NCI-H2081 (cell line): ENCODE measurements around the gene KCNT2.
A peak's percentile ranks its signal among the peaks of the same experiment; 100 is the strongest.
"Not testable (repeated sequence)": the region's sequence is repeated elsewhere in the genome, so short reads cannot be mapped to it uniquely, and the experiment has no call there.

ENCODE experiments used
- DNase-seq, 2 experiments: peaks; one replicate each; lab custom pipeline; 2025; lab: John Stamatoyannopoulos, UW

KCNT2 gene

GRCh38 chr1:196317535-196318522, 290.4 kb downstream of the KCNT2 start:
- peak; percentile 52 to 70 for DNase-seq

DNA sequence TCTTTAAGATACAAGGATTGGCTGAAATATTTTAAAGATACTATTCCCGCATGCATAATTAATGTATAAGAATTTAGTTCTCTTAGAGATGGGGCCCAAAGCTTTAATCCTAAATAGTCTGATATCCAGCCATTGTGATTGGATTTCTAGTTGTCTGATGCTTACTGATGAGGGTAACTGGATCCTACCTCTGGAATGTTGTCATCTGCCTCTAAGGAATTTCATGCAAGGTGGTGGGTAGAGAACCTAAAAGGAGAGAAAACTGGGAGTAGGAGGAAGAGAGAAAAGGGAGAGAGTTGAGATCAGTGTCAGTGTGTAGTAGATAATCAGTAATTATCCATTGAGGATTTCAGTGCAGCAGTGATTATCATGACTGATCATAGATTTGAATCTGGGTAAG, 295.5 kb downstream of the KCNT2 start:
- no peak for DNase-seq

DNA sequence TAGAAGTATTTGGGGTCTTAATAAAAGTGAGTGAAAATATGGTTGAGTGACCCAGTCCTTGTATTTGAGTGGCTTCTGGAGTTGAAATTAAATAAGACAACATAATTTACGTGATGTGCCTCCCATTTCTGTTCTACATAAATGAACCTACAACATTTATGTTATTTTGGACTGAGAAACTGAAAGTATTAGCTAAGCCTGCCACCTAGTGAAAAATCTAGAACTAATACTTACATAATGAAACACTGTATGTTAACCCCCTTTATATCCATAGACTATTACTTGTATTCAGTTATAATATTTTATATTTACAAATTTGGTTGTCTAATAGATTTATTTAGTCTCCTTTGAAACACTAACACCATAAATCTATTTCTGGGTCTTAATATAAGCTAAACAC, 298.9 kb downstream of the KCNT2 start:
- DNase-seq, result peak; percentile 31 to 63

- DNase-seq, result no peak
Observed at GRCh38 chr1:196308176-196308575, 300.1 kb downstream of the KCNT2 start.

DNA sequence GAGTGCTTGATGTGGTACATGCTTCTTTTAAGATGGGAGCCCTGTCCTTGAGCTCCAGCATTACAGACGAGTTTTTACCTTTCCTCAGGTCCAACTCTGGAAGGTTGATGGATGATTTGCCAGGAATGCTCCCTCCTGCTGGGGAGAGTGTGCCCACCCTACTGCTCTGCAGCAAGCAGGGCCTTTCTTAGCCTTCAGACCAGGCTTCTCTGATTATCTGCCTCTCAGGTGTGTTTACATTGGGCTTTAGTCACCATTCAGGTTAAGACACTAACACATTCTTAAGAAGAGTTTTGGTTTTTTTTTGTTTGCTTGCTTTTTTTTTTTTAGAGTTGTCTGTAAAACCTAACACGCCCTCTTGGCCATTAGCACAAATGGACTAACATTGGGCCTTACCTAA, 301.8 kb downstream of the KCNT2 start:
- DNase-seq, result no peak

- DNase-seq, result no peak
Observed at GRCh38 chr1:196305216-196305615, 303.0 kb downstream of the KCNT2 start.

- DNase-seq, result no peak
Observed at GRCh38 chr1:196302981-196303380, 305.3 kb downstream of the KCNT2 start.

DNA sequence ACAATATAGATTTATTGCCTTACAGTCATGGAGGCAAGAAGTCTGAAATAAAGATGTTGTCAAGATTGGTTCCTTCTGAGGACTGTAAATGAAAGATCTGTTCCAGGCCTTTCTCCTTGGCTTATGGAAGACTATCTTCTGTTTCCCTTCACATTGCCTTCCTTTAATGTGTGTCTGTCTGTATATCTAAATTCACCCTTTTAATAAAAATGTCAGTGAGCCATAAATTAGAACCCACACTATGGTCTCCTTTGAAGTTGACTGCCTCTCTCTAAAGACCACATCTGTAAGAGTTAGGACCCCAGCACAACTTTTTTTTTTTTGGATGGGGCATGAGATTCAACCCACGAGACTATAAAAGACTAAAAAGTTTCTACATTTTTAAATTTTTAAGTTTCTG, 305.8 kb downstream of the KCNT2 start:
- DNase-seq, result no peak

DNA sequence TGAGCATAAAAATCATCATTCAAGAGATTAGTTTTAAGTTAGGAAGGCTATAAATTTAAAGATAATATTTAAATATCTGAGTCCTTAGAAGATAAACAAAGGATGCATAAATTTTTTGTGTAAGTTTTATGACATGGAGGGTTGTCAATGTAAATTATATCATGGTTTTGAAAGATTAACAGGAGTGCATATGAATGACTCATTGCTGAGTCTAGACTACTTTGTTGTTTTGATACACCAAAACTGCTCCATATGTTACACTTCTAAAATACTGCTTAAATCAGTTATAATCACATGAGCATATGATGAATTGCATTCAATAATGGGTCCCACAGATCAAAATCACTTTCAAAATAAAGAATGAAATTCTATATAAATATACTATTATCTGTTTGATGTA, 312.5 kb downstream of the KCNT2 start:
- no peak for DNase-seq

DNA sequence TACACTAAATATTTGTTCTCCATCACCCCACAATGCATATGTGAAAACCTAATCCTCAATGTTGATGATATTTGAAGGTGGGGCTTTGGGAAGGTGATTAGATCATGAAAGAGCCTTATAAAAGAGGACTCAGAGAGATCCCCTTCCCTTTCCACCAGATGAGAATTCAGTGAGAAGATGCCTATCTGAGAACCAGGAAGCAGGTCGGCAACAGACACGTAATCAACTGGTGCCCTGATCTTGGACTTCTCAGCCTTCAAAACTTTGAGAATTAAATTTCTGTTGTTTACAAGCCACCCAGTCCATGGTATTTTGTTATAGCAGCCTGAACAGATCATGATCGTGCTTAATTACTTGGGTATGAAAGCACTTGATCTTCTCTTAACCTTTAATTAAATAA, 329.4 kb downstream of the KCNT2 start:
- no peak for DNase-seq

DNA sequence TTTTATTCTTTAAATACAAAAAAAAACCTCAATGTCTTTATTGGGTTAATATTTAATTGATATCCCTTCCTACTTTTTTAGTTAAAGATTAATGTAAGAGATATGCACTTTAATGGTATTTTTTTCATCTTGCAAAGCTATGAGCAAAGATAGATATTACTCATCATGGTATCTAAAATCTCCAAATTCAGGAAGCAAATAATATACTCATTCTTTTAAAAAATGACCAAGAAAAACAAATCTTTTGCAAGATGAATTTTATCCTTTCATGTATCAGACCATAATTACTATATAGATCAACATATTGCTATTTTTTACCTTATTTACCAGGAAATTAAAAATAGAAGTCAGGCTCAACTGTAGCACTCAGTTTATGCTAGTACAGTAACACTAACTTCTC, 330.4 kb downstream of the KCNT2 start:
- DNase-seq, result no peak

- peak in 1 of 2 experiments; percentile 11 for DNase-seq
Observed at GRCh38 chr1:196271212-196271947, 336.9 kb downstream of the KCNT2 start.

DNA sequence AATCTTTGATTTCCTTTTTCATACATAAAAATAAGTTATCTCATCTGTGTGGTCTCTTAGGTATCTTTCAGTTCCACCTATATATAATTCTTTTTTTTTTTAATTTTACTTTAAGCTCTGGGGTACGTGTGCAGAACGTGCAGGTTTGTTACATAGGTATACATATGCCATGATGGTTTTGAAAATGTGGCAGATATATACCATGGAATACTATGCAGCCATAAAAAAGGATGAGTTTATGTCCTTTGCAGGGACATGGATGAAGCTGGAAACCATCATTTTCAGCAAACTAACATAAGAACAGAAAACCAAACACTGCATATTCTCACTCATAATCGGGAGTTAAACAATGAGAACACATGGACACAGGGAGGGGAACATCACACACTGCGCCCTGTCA, 345.2 kb downstream of the KCNT2 start:
- not testable (repeated sequence) for DNase-seq

- no peak for DNase-seq
Observed at GRCh38 chr1:196260270-196260669, 348.0 kb downstream of the KCNT2 start.

- no peak for DNase-seq
Observed at GRCh38 chr1:196259316-196259715, 348.9 kb downstream of the KCNT2 start.

DNA sequence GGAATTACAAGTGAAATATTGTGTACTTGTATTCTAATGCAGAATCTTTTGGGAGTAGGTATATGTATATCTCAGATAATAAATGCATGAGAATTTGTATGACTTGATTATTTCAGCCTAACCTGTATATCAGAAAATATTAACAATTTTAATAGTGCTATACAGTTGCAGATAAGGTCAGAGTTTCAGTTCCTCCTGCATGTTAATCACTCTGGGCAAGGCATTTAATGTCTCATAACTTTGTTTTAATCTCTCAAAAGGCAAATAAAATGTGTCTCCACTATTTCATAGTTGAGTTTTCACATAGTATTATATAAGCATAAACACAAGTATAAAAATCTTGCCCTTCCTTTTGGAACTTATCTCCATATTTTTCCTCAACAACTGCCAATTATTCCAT, 352.5 kb downstream of the KCNT2 start:
- DNase-seq, result no peak

DNA sequence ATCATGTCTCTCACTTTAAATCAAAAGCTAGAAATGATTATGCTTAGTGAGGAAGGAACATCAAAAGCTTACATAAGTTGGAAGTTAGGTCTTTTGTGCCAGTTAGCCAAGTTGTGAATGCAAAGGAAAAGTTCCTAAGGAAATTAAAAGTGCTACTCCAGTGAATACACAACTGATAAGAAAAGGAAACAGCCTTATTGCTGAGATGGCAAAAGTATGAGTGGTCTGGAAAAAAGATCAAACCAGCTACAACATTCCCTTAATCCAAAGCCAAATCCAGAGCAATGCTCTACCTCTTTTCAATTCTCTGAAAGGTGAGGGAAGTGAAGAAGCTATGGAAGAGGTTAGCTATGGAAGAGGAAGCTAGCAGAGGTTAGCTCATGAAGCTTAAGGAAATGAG, 378.7 kb downstream of the KCNT2 start:
- DNase-seq, result no peak

GRCh38 chr1:196214866-196215265, 393.4 kb downstream of the KCNT2 start:
- no peak for DNase-seq

GRCh38 chr1:196209983-196210382, 398.3 kb downstream of the KCNT2 start:
- DNase-seq, result no peak

DNA sequence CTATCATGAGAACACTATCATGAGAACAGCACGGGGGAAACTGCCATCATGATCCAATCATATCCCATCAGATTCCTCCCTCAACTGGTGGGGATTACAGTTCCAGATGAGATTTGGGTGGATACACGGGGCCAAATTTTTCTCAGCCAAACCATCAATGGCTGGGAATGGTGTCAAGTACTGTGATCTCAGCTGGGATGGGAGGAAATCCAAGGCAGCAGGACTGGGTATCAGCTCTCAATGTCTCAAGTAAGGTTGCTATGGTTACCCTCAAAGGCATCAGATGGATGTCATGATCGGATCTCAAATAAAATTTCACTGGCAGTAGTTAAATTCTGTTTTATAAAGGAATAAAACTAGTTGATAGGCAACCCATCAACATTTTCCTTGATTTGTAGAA, 399.0 kb downstream of the KCNT2 start:
- no peak for DNase-seq

DNA sequence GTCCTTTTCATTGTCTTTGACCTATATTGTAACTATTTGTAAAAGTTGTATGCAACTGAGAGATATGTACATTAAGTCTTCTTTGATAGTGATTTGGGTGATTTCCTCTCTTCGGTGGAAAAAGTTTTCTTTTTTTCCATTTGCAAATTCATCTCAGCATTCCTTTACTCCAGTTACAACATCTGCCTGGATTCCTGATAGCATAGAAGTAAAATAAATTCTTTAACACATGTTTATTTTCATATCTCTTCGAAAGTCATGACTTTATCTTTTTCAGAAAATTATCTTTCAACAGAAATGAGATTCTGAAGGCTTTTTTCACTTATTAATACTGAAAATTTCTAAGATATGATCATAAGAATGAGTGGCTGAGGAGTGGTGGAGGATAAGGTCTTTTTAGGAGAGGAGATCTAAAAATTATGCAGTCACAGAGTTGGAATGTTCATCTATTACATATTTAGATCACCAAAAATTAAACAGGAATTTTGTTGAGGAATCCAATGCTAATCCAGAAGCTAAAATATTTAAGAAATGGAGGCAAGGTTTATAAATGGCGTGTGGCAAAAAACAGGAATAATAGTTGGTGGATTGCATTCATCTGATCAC, 400.5 kb downstream of the KCNT2 start:
- no peak for DNase-seq

DNA sequence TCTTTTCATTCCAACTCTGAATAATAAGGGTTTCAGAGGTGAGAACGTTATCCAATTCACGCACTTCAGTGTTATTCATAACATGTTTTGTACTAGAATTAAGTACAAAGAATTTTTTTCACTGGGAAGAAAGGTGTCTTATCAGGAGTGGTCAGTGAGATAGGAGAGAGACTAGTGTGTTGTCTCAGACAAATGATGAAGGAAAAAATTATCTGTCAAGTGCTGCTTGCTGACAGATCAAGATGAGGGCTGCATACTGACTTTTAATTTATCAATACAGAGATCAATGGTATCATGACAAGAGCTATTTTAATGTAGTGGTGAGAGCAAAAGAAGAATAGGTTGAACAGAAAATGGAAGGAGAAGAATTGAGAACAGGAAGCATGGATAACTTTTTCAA, 402.4 kb downstream of the KCNT2 start:
- DNase-seq, result no peak

- no peak for DNase-seq
Observed at GRCh38 chr1:196196486-196196885, 411.8 kb downstream of the KCNT2 start.
